ENCODE results near the gene CHST4. TPM values are rescaled to one million over a fixed set of nuclear protein-coding genes. Genes with fewer than 3 reads are reported as not detected.

CHST4 gene
- total and polyA plus RNA-seq, 2 donors (not counting 3 experiments of a cell fraction or from before 2014, with no cell fraction given), result not detected

GRCh38 chr16:71515026-71515425 lies 11.2 kb upstream of the CHST4 start:
- Histone ChIP-seq H4K20me1 (replicated peaks; ENCODE audit: control insufficient read depth, extremely low read depth, insufficient read depth, low read length) (no peaks in the 10 kb centered on the region), H3K27ac (ENCODE audit: insufficient read depth, low read depth, low read length) (no peak overlapping the region), H3K4me2 (ENCODE audit: insufficient read depth, low read length) (no peak overlapping the region), H3K9me3 (replicated peaks; ENCODE audit: control insufficient read depth, insufficient read depth, low read length) (no peaks in the 10 kb centered on the region), H3K9ac (replicated peaks; ENCODE audit: extremely low read depth, insufficient read depth, low read length) (no peak overlapping the region), H3K79me2 (ENCODE audit: control insufficient read depth, insufficient read depth, low read length) (no peaks in the 10 kb centered on the region), H3K4me3 (replicated peaks in 1 of 3; ENCODE audit: insufficient read depth in 1 of 3, low read depth in 1 of 3, low read length in 3 of 3) (no peak overlapping the region), H2AFZ (ENCODE audit: low read depth, low read length) (no peak overlapping the region), H3K27me3 (ENCODE audit: control insufficient read depth in 2 of 2, insufficient read depth in 2 of 2, low read length in 2 of 2) (no peaks in the 10 kb centered on the region), H3K36me3 (ENCODE audit: control insufficient read depth in 2 of 2, extremely low read depth in 1 of 2, insufficient read depth in 2 of 2, low read length in 2 of 2) (no peaks in the 10 kb centered on the region), H3K4me1 (ENCODE audit: control insufficient read depth, extremely low read depth, insufficient read depth, low read length) (peaks cover 5% of the 10 kb centered on the region), H3K9me1 (replicated peaks; ENCODE audit: control insufficient read depth, extremely low read depth, insufficient read depth, low read length) (no peaks in the 10 kb centered on the region)
- ChIA-PET CTCF (no interaction called here), POLR2A (no interaction called here)
- intact Hi-C loops (cut with micrococcal nuclease) (no loop called here), dilution Hi-C loops (cut with MboI; ENCODE audit: extremely low pct_ligation_motif_present, low sequenced_read_pairs) (no loop called here)
- BruUV-seq (replicated peaks), result no TSS peak
- no peak for TF ChIP-seq POLR2A (IDR thresholded peaks at IDR 0.05; ENCODE audit: low read depth, low read length)
- TF ChIP-seq FOS (IDR thresholded peaks at IDR 0.05; ENCODE audit: borderline replicate concordance, insufficient read depth, low read length), result no peak
- no peak for TF ChIP-seq MYC (IDR thresholded peaks at IDR 0.05; ENCODE audit: low read depth, low read length)
- TF ChIP-seq GATA2 (IDR thresholded peaks at IDR 0.05; ENCODE audit: insufficient read depth, insufficient read length, low read depth, low read length), result no peak
- TF ChIP-seq MAX (IDR thresholded peaks at IDR 0.05; ENCODE audit: insufficient read depth, insufficient read length), result no peak
- no peak for TF ChIP-seq JUN (IDR thresholded peaks at IDR 0.05; ENCODE audit: borderline replicate concordance, insufficient read depth, insufficient read length, low read depth)
- no peak for TF ChIP-seq CTCF (IDR thresholded peaks at IDR 0.05; ENCODE audit: extremely low read depth in 1 of 2, insufficient read depth in 1 of 2, low read depth in 1 of 2, low read length in 2 of 2)
- no peak for TF ChIP-seq POLR2AphosphoS5 (IDR thresholded peaks at IDR 0.05; ENCODE audit: insufficient read depth, low read depth, low read length)
- no peak for TF ChIP-seq EZH2 (IDR thresholded peaks at IDR 0.05; ENCODE audit: borderline replicate concordance, low read depth, low read length, severe bottlenecking)
- DNase-seq (ENCODE audit: low read depth, low spot score) (no peak), FAIRE-seq (no peak)
